Measurements from ENCODE around the gene C3orf52.

C3orf52 gene

DNA sequence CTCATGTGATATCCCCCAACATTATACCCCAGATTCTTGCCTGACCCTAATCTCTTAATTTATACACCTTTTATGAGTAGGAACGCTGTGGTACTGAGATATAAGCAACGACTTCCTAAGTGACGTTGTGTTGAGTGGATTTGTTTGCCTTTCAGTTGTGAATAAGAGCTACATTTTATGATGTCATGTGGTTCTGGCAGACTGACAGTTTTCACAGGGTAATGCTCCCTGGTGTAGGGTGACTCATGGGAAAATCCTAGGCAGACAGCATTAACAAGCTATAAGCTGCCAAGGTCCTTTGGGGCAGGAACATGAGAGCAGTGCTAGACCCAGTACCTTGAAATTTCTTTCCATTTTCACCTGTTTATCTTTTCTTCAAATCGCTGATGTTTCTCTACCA, 11.2 kb downstream of the C3orf52 start:
- no peak overlapping the region for H2AFZ ChIP-seq (ENCODE audit: low read length)
- H3K27me3 ChIP-seq (ENCODE audit: insufficient read depth, low read length, poor library complexity, severe bottlenecking) = peaks cover 100% of the 10 kb centered on the region
- H3K9me3 ChIP-seq (ENCODE audit: insufficient read depth, low read depth, low read length) = no peaks in the 10 kb centered on the region
- H3K4me1 ChIP-seq (ENCODE audit: insufficient read depth, low read length, poor library complexity, severe bottlenecking) = peaks cover 5% of the 10 kb centered on the region
- H3F3A ChIP-seq (ENCODE audit: low read depth) = no peaks in the 10 kb centered on the region
- H3K9ac ChIP-seq (ENCODE audit: low read depth, low read length, poor library complexity, severe bottlenecking) = no peak overlapping the region
- H3K9me2 ChIP-seq (replicated peaks; ENCODE audit: low read depth, low read length) = no peaks in the 10 kb centered on the region
- no peak overlapping the region for H3K4me2 ChIP-seq (ENCODE audit: low read depth, low read length, poor library complexity, severe bottlenecking)
- no peaks in the 10 kb centered on the region for H3K79me2 ChIP-seq (ENCODE audit: insufficient read depth, low read length)
- H3K36me3 ChIP-seq (ENCODE audit: insufficient read depth, low read length) = no peaks in the 10 kb centered on the region
- H3K4me3 ChIP-seq (ENCODE audit: low read length, poor library complexity, severe bottlenecking) = no peak overlapping the region
- H4K20me1 ChIP-seq (ENCODE audit: insufficient read depth, low read length, poor library complexity, severe bottlenecking) = no peaks in the 10 kb centered on the region
- no peak for TF ChIP-seq EZH2phosphoT487 (IDR thresholded peaks at IDR 0.05; ENCODE audit: borderline replicate concordance)
- no peak for TF ChIP-seq CTCF (conservative IDR thresholded peaks at IDR 0.05; ENCODE audit: low read length)

DNA sequence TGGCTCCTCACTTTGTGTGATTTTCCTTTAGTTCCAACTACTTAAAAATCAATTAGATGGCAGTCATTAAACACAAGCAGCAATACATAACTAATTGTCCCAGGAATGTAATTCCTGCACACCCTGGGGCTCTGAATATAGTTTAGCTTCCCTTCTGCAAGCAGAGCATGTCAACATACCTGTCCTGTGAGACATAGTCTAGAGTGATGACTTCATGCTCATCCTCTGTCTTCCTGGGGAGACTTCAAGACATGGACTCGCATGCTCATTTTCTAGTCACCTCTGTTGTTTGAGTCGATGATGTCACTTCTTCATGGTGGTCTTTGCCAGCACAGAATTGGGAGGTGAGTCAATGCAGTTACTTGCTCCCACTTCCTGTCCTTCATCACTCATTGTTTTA, 15.7 kb downstream of the C3orf52 start:
- Histone ChIP-seq H3K9me3 (ENCODE audit: insufficient read depth, low read depth, low read length) (no peaks in the 10 kb centered on the region), H3K4me2 (ENCODE audit: low read depth, low read length, poor library complexity, severe bottlenecking) (no peak overlapping the region), H3K4me1 (ENCODE audit: insufficient read depth, low read length, poor library complexity, severe bottlenecking) (no peaks in the 10 kb centered on the region), H3K36me3 (ENCODE audit: insufficient read depth, low read length) (no peaks in the 10 kb centered on the region), H3K27me3 (ENCODE audit: insufficient read depth, low read length, poor library complexity, severe bottlenecking) (peaks cover 92% of the 10 kb centered on the region), H3K9ac (ENCODE audit: low read depth, low read length, poor library complexity, severe bottlenecking) (no peak overlapping the region), H3K4me3 (ENCODE audit: low read length, poor library complexity, severe bottlenecking) (no peak overlapping the region), H4K20me1 (ENCODE audit: insufficient read depth, low read length, poor library complexity, severe bottlenecking) (no peaks in the 10 kb centered on the region), H3F3A (ENCODE audit: low read depth) (no peaks in the 10 kb centered on the region), H2AFZ (ENCODE audit: low read length) (no peak overlapping the region), H3K79me2 (ENCODE audit: insufficient read depth, low read length) (no peaks in the 10 kb centered on the region), H3K9me2 (replicated peaks; ENCODE audit: low read depth, low read length) (no peaks in the 10 kb centered on the region)
- TF ChIP-seq CTCF (conservative IDR thresholded peaks at IDR 0.05; ENCODE audit: low read length) (no peak), EZH2phosphoT487 (IDR thresholded peaks at IDR 0.05; ENCODE audit: borderline replicate concordance) (no peak)

DNA sequence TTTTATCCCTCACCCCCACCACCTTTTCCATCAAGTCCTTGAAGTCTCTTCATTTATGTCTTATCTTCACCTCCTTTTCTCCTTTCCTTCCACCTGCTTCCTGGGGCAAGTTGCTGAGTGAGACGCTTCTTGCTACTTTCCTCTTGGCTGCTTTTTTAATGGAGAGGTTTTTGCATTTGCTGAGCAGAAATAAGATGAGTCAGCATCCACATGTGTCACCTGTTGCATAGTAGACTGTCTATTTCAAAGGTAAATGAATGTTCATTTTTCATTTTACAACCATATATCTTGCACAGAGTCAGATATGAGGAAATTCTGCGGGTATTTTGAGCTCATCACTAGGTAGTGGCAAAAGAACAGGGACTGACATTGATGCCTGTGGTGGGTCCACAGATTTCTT, 18.6 kb downstream of the C3orf52 start:
- H3K27me3 ChIP-seq (ENCODE audit: insufficient read depth, low read length, poor library complexity, severe bottlenecking) = peaks cover 86% of the 10 kb centered on the region
- no peaks in the 10 kb centered on the region for H3K79me2 ChIP-seq (ENCODE audit: insufficient read depth, low read length)
- no peak overlapping the region for H3K4me3 ChIP-seq (ENCODE audit: low read length, poor library complexity, severe bottlenecking)
- no peaks in the 10 kb centered on the region for H3K9me2 ChIP-seq (replicated peaks; ENCODE audit: low read depth, low read length)
- no peak overlapping the region for H2AFZ ChIP-seq (ENCODE audit: low read length)
- no peaks in the 10 kb centered on the region for H3K9me3 ChIP-seq (ENCODE audit: insufficient read depth, low read depth, low read length)
- H3K4me1 ChIP-seq (ENCODE audit: insufficient read depth, low read length, poor library complexity, severe bottlenecking) = no peaks in the 10 kb centered on the region
- no peak overlapping the region for H3K9ac ChIP-seq (ENCODE audit: low read depth, low read length, poor library complexity, severe bottlenecking)
- no peak for TF ChIP-seq CTCF (conservative IDR thresholded peaks at IDR 0.05; ENCODE audit: low read length)
- TF ChIP-seq EZH2phosphoT487 (IDR thresholded peaks at IDR 0.05; ENCODE audit: borderline replicate concordance) = no peak
- H3K36me3 ChIP-seq (ENCODE audit: insufficient read depth, low read length) = no peaks in the 10 kb centered on the region
- H3K4me2 ChIP-seq (ENCODE audit: low read depth, low read length, poor library complexity, severe bottlenecking) = no peak overlapping the region
- H4K20me1 ChIP-seq (ENCODE audit: insufficient read depth, low read length, poor library complexity, severe bottlenecking) = no peaks in the 10 kb centered on the region
- no peaks in the 10 kb centered on the region for H3F3A ChIP-seq (ENCODE audit: low read depth)
